NT2/D1 (cell line): Measurements from ENCODE around the gene PPARA.

ENCODE experiments used
- SUZ12 ChIP-seq: IDR thresholded peaks from 2 replicates; pipeline ENCODE4 v1.6.1; 2011; ENCODE audit not compliant: insufficient read length, insufficient read depth; ENCODE audit errors: extremely low read depth
- YY1 ChIP-seq: IDR thresholded peaks from 2 replicates; pipeline ENCODE4 v1.6.1; 2011; ENCODE audit not compliant: insufficient read length, insufficient read depth
- ZNF274 ChIP-seq: IDR thresholded peaks from 2 replicates; pipeline ENCODE4 v1.6.1; 2011; ENCODE audit warnings: mild to moderate bottlenecking, low read depth, low read length

DNA sequence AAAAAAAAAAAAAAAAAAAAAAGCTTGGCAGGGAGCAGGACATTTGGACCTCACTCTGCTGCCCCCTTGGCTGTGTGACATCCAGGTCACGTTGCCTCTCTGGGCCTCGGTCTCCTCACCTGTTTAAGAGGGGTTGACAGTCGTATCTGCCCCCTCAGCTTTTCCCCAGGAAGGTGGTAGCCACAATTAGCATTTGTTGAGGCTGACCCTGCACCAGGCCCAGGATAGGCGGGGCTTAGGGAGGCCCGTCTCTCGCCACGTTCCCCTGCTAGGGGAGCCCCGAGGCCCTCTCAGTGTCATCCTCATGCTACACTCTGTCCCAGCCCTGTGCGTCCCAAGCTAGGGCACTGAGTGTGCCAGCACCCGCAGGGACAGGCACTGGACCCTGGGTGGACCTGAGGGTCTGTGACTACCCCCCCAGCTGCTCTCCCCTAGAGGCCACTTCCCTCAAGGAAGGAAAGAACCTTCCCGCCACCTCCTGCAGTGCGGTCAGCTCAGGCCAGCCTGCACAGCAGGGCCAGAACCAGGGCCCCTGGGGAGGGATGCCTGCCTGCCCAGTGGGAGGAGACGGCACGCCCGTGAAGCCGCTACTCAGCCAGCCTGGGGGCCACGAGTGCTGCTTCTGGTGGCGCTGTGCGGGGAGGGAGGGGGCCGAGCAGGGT lies 38.5 kb upstream of the PPARA start:
- TF ChIP-seq ZNF274 = no peak
- no peak for TF ChIP-seq YY1
- no peak for TF ChIP-seq SUZ12
